Suprapubic skin (tissue), 3 donors: ENCODE results near the gene XXYLT1.

Experiments used
- CTCF ChIP-seq, 2 donors: fragments of 200-600 bp in 1 of 2; fragments of 450-650 bp in 1 of 2; sonication (generic) in 1 of 2; IDR thresholded peaks; one replicate each; pipeline ENCODE4 v1.5.1; 2016 to 2019; ENCODE audit warnings: antibody characterized with exemption in 2 of 2, mild to moderate bottlenecking in 1 of 2, moderate library complexity in 1 of 2
- EP300 ChIP-seq: sonication (generic); formaldehyde crosslinking; IDR thresholded peaks from one replicate; pipeline ENCODE4 v1.6.1; 2017; ENCODE audit warnings: antibody characterized with exemption
- POLR2A ChIP-seq, 2 donors: fragments of 450-650 bp; IDR thresholded peaks; one replicate each; pipeline ENCODE4 v1.6.1; 2017; ENCODE audit warnings: antibody characterized with exemption in 2 of 2, mild to moderate bottlenecking in 2 of 2, moderate library complexity in 2 of 2

GRCh38 chr3:195221876-195222617 is 48.9 kb downstream of the XXYLT1 start:
- TF ChIP-seq POLR2A (IDR thresholded peaks at IDR 0.05) (no peak), EP300 (no peak), CTCF (IDR thresholded peaks at IDR 0.05) (no peak)
